22Rv1 (cell line): ENCODE data around the gene GNPTAB.

Source experiments
- CTCF ChIP-seq: fragments of 450-650 bp; IDR thresholded peaks from 2 replicates; pipeline ENCODE4 v1.5.1; 2017; ENCODE audit warnings: mild to moderate bottlenecking
- ZFX ChIP-seq: fragments of 450-650 bp; IDR thresholded peaks from 2 replicates; pipeline ENCODE4 v1.6.1; 2017; ENCODE audit warnings: antibody characterized with exemption, borderline replicate concordance

GRCh38 chr12:101767537-101767936 is 63.2 kb downstream of the GNPTAB start:
- TF ChIP-seq CTCF: peak; percentile 39
- no peak for TF ChIP-seq ZFX
